RWPE1 (cell line): ENCODE data around the gene NCAPG2.

ENCODE experiments used
- CTCF ChIA-PET: fragments of 350-600 bp; sonication (Branson Sonifier 250); formaldehyde crosslinking; extraction: SDS; loops from one replicate; lab custom pipeline; 2021; lab: Yijun Ruan, JAX
- POLR2A ChIA-PET: fragments of 400-600 bp; formaldehyde crosslinking; extraction: SDS; loops from one replicate; lab custom pipeline; 2020; ENCODE audit warnings: antibody characterized with exemption; ENCODE audit not compliant: low non-redundant PET; lab: Yijun Ruan, JAX
- DNase-seq: peaks from one replicate; pipeline ENCODE4 v3.0.0; 2012; ENCODE audit warnings: low spot score
- H3K27ac ChIP-seq: fragments of 450-650 bp; 2 replicates; pipeline ENCODE4 v1.5.1; 2017
- CTCF ChIP-seq: fragments of 450-650 bp; conservative IDR thresholded peaks from 2 replicates; pipeline ENCODE4 v1.5.1; 2017; ENCODE audit warnings: low read depth, mild to moderate bottlenecking

NCAPG2 gene

GRCh38 chr7:158592541-158592940 is 112.1 kb downstream of the NCAPG2 start:
- ChIA-PET POLR2A (no interaction called here), CTCF (no interaction called here)
- H3K27ac ChIP-seq: no peak overlapping the region
- no peak for TF ChIP-seq CTCF
- DNase-seq: no peak

- H3K27ac ChIP-seq: no peak overlapping the region
- ChIA-PET POLR2A (no interaction called here), CTCF (no interaction called here)
- DNase-seq: no peak
- no peak for TF ChIP-seq CTCF
These were observed 112.7 kb downstream of the NCAPG2 start for GRCh38 chr7:158591944-158592343.

- TF ChIP-seq CTCF: no peak
- no peak overlapping the region for H3K27ac ChIP-seq
- POLR2A ChIA-PET: no interaction called here
- no peak for DNase-seq
- CTCF ChIA-PET: no interaction called here
These were observed 114.4 kb downstream of the NCAPG2 start for GRCh38 chr7:158590181-158590530.

GRCh38 chr7:158589653-158590052 is 115.0 kb downstream of the NCAPG2 start:
- DNase-seq: no peak
- POLR2A ChIA-PET: no interaction called here
- CTCF ChIA-PET: no interaction called here
- H3K27ac ChIP-seq: no peak overlapping the region
- TF ChIP-seq CTCF: no peak

- no peak for TF ChIP-seq CTCF
- H3K27ac ChIP-seq: no peak overlapping the region
- DNase-seq: no peak
- ChIA-PET CTCF (no interaction called here), POLR2A (no interaction called here)
These were observed 115.6 kb downstream of the NCAPG2 start for GRCh38 chr7:158588878-158589442.

- ChIA-PET CTCF (no interaction called here), POLR2A (no interaction called here)
- no peak for TF ChIP-seq CTCF
- H3K27ac ChIP-seq: no peak overlapping the region
- no peak for DNase-seq
These were observed 116.3 kb downstream of the NCAPG2 start for GRCh38 chr7:158588085-158588877.
